Activated T-helper 1 cell treated with anti-CD3 and anti-CD28 coated beads, Interleukin-2, amount 50 U/mL, for 16 hours (primary cell): ENCODE results near the gene TBC1D2B.

Source experiments
- DNase-seq, 2 donors: peaks; one replicate each; pipeline ENCODE4 v3.0.0-alpha.2; 2020; ENCODE audit warnings: low read depth in 1 of 2, low spot score in 1 of 2

TBC1D2B gene

GRCh38 chr15:78055919-78056713, 21.4 kb downstream of the TBC1D2B start:
- no peak for DNase-seq

DNA sequence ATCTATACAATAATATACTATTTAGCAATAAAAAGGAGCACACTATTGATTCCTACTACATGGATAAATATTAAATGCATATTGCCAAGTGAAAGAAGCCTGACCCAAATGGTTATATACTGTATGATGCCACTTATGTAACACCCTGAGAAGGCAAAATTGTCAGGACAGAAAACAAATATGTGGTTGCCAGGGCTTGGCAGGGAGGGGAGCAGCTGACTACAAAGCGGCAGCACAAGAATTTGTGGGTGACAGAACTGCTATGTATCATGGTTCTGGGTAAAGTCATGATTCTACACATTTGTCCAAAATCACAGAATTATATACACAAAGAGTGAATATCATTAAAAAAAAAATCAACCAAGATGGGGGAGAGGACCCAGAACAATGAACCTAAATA, 22.5 kb downstream of the TBC1D2B start:
- DNase-seq = no peak

DNA sequence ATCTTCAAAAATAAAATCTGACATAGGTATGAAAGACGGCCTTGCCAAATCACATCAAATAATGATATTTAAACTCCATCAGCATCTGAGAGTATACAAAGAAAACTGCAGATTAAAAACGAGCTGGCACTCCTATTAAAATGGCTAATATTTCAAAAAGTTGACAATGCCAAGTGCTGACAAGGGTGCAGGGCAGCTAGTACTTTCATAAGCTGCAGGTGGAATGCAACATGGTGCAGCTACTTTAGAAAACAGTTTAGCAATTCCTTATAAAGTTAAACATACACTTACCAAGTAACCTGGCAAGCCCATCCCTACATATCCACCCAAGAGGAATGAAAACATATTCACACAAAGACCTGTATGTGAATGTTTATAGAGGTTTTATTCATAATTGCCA, 23.0 kb downstream of the TBC1D2B start:
- no peak for DNase-seq

DNA sequence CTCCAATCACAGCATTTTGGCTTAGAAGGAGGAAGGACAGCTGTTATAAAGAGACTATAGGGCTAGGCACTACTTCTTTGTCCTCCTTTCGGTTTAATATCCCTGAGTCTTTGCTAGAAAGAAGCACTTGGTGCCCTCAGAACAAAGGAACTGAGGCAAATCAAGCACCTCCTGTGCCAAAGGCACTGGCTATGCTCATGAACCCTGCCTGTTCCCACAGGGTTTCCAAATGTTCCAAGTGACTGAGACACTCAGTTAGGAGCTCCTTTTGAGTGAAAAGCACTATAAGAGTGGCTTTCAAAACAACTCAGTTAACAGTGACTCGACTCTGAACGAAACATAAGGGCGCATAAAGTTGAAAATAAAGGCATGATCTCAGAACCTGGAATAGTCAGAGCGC, 25.0 kb downstream of the TBC1D2B start:
- DNase-seq = no peak

- DNase-seq = no peak
These were observed 25.5 kb downstream of the TBC1D2B start for GRCh38 chr15:78052001-78052401.

DNA sequence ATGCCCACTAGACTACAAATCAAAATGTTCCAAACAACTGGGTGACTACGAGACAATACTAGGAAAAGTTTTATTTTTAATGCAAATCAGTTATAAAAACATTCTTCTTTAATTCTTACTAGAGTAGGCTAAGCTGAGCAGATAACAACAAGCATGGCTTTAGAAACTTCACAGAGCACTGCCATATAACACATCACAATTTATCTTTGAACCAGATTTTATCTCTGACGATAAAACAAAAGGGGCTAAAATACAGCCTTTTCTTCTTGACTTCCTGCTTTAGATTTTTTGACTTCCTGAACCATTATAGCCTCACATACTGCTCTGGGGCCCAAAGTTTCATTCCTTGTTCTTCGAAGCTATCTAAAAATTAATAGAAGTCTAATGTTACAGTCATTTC, 25.9 kb downstream of the TBC1D2B start:
- DNase-seq = no peak

- DNase-seq = no peak
These were observed 26.7 kb downstream of the TBC1D2B start for GRCh38 chr15:78050826-78051225.

DNA sequence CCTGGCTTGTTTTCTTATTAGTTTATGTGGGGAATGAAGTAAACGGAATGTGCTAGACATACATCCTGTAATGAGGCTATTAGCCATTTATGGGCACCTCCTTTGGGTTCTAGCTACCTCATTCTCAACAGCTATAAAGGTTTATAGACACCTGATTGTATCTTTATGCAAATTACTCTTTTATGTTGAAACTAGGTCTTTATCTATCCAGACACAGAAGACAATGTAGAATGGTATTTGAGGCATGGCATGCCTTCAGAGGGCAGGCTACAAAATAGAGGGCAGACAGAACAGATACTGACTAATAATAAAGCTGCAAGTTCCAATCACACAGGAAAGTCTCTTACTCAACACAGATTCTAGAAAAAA, 27.1 kb downstream of the TBC1D2B start:
- no peak for DNase-seq

GRCh38 chr15:78049691-78050440, 27.6 kb downstream of the TBC1D2B start:
- DNase-seq = no peak

DNA sequence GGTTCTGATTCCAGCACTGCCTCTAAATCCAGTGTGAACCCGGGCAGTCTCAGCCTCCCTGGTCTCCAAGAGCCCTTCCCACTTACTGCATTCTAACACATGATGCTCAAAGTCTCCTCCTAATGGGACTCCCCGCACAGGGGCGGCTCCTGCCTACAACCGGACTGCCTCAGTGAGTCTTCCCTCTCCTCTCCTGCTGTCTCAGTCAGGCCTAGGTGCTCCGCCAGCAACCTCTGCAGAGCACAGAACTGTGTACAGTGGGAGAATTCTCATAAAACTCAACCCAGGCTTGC, 28.9 kb downstream of the TBC1D2B start:
- DNase-seq = no peak

- no peak for DNase-seq
These were observed 29.5 kb downstream of the TBC1D2B start for GRCh38 chr15:78047761-78048627.

- DNase-seq = no peak
These were observed 30.6 kb downstream of the TBC1D2B start for GRCh38 chr15:78046796-78047341.

DNA sequence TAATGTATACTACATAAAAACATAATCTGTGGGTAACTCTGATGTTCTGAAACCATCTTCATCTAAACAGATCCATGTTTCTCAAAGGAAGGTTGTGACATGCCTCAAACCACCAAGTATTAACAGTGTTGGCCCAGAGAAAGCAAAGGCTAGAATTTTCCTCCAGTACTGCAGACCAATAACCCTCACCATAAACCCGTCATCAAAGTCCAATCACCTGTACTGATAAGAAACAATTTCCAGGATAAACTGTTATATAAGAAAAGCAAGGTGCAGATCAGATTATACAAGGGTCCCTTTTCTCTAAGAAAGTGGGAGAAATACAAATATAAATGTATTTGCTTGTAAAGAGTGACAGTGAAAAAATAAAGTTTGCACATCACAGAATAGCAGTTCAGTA, 32.3 kb downstream of the TBC1D2B start:
- no peak for DNase-seq

DNA sequence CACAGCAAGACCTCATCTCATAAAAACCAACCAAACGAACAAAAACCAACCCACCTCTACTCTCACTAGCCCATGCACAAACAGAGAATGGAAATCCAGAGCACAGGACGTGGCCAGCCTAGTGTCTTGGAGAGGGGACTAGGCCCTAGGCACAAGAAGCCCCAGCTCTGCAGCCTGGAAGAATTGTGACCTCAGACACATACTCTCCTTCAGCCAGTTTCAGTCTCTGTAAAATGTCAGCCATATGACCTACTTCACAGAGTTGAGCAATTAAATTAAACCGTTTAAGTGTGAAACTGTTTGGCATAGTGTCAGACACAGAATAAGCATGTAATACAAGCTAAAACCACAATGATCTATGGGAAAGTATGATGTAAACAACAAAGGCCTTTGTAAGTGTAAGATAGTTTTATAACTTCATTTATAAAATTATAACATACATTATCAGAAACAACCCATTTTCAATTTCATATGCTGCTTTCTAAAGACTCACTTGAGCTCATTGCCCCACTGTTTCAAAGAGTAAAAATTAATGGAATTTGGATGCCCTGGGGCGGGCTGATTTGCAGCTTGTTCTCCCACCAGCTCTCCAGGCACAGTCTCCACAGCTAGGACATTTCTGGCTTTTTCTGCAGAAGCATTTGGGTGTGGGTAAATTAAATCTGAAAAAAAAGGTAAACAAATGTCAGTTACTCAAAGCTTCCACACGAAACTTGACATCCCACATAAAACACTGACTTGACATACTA, 32.9 kb downstream of the TBC1D2B start:
- no peak for DNase-seq

DNA sequence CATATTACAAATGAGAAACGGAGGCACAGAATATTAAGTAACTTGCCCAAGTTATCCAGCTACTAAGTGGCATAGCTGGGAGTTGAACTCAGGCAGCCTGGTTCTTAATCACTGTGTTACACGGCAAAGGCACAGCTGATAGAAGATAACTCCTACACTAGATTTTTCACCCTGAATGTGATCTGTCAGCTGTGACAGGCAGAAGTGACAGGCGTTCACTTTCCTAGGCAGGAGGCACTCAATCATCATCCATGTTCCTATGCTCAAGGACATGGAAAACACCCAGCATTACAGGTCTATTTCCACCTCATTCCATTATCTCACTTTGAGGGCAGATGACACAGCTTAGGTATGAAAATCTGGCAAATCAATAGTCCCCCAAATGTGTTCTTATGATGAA, 35.6 kb downstream of the TBC1D2B start:
- no peak for DNase-seq

DNA sequence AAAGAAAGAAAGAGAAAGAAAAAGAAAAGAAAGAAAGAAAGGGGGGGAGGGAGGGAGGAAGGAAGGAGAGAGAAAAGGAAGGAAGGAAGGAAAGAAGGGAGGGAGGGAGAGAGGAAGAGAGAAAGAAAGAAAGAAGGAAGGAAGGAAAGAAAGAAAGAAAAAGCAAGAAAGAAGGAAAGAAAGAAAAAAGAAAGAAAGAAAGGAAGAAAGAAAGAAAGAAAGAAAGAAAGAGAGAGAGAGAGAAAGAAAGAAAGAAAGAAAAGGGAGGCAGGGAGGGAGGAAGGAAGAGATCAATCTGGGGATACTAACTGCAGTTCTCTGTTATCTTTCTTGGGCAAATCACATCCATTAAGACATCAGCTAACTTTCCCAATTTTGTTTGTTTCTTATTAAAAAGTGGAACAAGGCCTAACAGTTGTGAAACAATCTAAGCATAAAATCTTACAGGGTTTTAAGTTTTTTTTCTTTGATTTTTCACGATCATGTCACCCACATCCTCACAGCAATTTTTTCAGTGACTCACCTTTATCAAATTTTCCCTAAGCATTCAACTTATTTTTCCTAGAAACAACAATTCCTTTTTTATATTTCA, 36.8 kb downstream of the TBC1D2B start:
- DNase-seq = no peak

DNA sequence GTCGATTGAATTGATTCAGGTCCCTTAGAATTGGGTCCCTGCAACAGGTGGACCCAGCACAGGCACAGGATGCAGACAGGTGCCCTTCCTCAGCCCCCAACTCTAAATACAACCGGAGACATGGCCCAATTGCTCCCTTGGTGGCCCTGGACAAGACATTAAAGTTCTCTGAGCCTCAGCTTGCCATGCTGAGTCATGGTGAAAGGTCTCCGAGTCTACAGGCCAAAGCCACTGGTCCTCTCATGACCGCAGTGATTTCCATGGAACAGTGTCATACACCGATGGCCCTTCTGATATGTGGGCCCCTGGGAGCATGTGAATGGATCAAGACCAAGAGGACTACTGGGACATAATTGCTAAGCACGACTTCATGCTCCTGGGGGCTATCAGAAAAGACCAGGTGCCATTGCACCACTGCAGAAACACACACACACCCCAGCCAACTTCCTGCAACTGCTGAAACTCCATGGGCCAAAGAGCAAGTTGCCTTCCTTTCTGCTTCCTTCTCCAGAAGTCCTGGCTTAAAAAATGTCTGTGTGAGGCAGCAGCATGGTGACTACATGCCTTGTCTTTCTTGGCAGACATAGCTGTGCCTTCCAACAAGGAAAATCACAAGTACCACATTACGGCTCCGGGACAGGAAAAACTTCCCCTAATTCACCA, 38.8 kb downstream of the TBC1D2B start:
- no peak for DNase-seq

GRCh38 chr15:78037779-78038305, 39.7 kb downstream of the TBC1D2B start:
- DNase-seq = no peak

DNA sequence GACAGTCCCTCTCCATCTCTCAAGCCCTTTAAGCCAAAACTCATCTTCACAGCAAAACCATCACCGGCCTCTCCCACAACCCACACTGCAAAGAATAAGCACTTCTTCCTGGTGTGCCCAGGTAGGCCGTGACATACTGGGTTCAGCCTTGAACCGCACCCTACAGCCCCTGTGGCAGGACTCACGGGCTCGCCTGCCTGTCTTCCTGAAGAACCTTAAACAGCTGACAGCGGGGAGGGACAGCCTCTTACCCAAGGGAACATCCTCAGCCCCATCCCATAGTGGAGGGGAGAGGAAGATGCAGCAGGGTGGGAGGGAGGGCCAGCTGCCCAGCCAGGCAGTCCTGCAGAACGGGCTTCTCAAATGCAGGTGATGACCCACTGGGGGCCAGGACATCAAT, 40.2 kb downstream of the TBC1D2B start:
- DNase-seq = no peak
